Measurements from ENCODE around the gene NBAS.

The NBAS gene

GRCh38 chr2:15303874-15304273 is 257.3 kb downstream of the NBAS start:
- DNase-seq (ENCODE audit: low read depth): no peak

- DNase-seq (ENCODE audit: low read depth): no peak
These were observed 259.0 kb downstream of the NBAS start for GRCh38 chr2:15302154-15302553.

GRCh38 chr2:15300624-15301573 is 260.2 kb downstream of the NBAS start:
- no peak for DNase-seq (ENCODE audit: low read depth)

GRCh38 chr2:15299904-15300520 is 261.1 kb downstream of the NBAS start:
- DNase-seq (ENCODE audit: low read depth): no peak

GRCh38 chr2:15298770-15299169 is 262.4 kb downstream of the NBAS start:
- DNase-seq (ENCODE audit: low read depth): no peak

- DNase-seq (ENCODE audit: low read depth): no peak
These were observed 267.7 kb downstream of the NBAS start for GRCh38 chr2:15293262-15293937.

GRCh38 chr2:15287447-15288184 is 273.5 kb downstream of the NBAS start:
- no peak for DNase-seq (ENCODE audit: low read depth)

GRCh38 chr2:15284614-15285013 is 276.5 kb downstream of the NBAS start:
- DNase-seq (ENCODE audit: low read depth): no peak

GRCh38 chr2:15281681-15282080 is 279.5 kb downstream of the NBAS start:
- no peak for DNase-seq (ENCODE audit: low read depth)

- DNase-seq (ENCODE audit: low read depth): no peak
These were observed 281.8 kb downstream of the NBAS start for GRCh38 chr2:15279201-15279876.

- no peak for DNase-seq (ENCODE audit: low read depth)
These were observed 282.8 kb downstream of the NBAS start for GRCh38 chr2:15278296-15278695.

GRCh38 chr2:15275346-15275745 is 285.8 kb downstream of the NBAS start:
- DNase-seq (ENCODE audit: low read depth): no peak

- no peak for DNase-seq (ENCODE audit: low read depth)
These were observed 287.7 kb downstream of the NBAS start for GRCh38 chr2:15273452-15273851.

- DNase-seq (ENCODE audit: low read depth): no peak
These were observed 288.2 kb downstream of the NBAS start for GRCh38 chr2:15272942-15273341.

GRCh38 chr2:15271941-15272542 is 289.1 kb downstream of the NBAS start:
- no peak for DNase-seq (ENCODE audit: low read depth)

- no peak for DNase-seq (ENCODE audit: low read depth)
These were observed 289.9 kb downstream of the NBAS start for GRCh38 chr2:15271276-15271675.

GRCh38 chr2:15269043-15269442 is 292.1 kb downstream of the NBAS start:
- DNase-seq (ENCODE audit: low read depth): no peak

- no peak for DNase-seq (ENCODE audit: low read depth)
These were observed 295.2 kb downstream of the NBAS start for GRCh38 chr2:15265889-15266288.

GRCh38 chr2:15263976-15264685 is 297.0 kb downstream of the NBAS start:
- no peak for DNase-seq (ENCODE audit: low read depth)

GRCh38 chr2:15262792-15263191 is 298.3 kb downstream of the NBAS start:
- no peak for DNase-seq (ENCODE audit: low read depth)
